ENCODE results near the gene SDK2.

The SDK2 gene

DNA sequence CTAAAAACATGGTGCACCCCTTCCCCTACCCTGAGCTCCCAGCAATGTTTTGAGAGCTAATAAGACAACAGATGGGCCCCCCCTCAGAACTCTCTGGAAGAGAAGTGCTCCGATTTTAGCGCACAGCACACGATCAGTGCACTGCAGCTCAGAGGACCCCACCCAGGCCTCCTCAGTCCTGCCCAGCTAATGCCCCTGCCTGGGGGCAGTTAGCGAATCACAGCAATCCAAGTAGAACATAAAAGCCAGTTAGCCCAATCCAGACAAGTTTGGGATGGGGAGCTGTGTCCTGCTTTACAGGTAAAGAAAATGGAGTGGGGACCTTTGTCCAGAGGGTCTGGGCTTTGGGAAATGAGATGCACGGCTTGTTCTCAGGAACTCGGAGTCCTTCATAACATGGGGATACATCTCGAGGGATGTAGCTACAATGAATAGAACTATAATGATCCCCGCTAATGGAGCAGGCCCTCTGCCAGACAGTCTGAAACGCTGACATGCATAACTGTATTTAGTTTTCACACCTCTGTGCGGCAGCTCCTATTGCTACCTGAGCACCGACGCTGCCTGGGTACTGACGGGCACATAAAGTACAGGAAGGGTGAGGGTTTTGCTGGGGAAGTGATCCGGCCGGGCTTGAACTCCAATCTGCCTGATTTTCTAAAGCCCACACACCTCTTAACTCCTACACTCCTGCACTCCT lies 302.7 kb downstream of the SDK2 start:
- DNase-seq (ENCODE audit: low spot score), result no peak
- TF ChIP-seq, protein P1, sequence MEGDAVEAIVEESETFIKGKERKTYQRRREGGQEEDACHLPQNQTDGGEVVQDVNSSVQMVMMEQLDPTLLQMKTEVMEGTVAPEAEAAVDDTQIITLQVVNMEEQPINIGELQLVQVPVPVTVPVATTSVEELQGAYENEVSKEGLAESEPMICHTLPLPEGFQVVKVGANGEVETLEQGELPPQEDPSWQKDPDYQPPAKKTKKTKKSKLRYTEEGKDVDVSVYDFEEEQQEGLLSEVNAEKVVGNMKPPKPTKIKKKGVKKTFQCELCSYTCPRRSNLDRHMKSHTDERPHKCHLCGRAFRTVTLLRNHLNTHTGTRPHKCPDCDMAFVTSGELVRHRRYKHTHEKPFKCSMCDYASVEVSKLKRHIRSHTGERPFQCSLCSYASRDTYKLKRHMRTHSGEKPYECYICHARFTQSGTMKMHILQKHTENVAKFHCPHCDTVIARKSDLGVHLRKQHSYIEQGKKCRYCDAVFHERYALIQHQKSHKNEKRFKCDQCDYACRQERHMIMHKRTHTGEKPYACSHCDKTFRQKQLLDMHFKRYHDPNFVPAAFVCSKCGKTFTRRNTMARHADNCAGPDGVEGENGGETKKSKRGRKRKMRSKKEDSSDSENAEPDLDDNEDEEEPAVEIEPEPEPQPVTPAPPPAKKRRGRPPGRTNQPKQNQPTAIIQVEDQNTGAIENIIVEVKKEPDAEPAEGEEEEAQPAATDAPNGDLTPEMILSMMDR (IDR thresholded peaks at IDR 0.05; ENCODE audit: borderline replicate concordance, control extremely low read depth, extremely low read depth, insufficient read depth, missing control alignments), result no peak
- in situ Hi-C loops (cut with MboI; ENCODE audit: low sequenced_read_pairs, unreplicated experiment), result no loop called here

DNA sequence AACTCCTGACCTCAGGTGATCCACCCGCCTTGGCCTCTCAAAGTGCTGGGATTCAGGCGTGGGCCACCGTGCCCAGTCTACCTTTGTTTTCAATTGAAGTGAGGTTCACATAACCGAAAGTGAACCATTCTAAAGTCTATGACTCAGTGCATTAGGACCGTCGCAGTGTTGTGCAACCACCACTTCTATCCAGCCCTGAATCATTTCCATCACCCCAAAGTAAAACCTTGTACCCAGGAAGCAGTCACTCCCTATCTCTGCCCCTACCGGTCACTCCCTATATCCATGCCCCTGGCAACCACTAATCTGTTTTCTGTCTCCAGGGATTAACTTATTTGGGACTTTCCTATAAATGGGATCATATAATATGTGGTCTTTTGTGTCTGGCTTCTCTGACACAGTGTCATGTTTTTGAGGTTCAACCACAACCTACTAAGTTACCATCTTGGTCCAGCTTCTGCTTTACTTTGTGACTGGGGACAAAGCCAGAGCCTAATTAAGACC lies 304.1 kb downstream of the SDK2 start:
- DNase-seq (ENCODE audit: low spot score), result no peak
- TF ChIP-seq, protein P1 (IDR thresholded peaks at IDR 0.05; ENCODE audit: borderline replicate concordance, control extremely low read depth, extremely low read depth, insufficient read depth, missing control alignments), result no peak

DNA sequence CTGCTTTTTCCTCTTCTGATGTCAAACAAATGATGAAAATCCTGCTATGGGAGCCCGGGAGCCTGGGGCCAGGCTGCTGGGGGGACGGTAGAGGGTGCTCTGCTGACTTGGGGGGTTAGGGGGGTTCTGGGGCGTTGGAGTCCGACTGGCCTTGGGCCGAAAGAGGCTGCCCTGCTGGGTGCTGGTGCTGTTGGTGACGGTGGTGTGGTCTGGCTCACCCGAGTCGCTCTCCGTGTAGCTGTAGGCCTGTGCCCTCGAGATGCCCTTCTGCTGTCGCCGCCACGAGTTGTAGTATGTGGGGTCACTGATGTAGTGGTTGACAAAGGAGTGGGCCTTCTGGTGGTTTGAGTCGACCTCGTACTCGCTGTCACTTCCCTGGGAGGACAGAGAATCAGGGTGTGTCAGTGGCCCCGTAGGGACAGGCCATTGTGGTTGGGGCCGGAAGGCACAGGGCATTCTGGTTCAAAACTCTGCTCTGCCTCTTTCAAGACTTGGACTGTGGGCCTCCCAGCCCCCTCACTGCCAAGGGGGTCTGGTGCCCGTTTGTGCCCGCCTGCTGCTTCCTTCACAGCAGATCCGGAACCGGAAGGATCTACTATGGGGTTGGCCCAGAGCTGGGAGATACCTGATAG lies 305.6 kb downstream of the SDK2 start:
- TF ChIP-seq, protein P1 (IDR thresholded peaks at IDR 0.05; ENCODE audit: borderline replicate concordance, control extremely low read depth, extremely low read depth, insufficient read depth, missing control alignments), result no peak
- DNase-seq (ENCODE audit: low spot score), result no peak
- in situ Hi-C loops (cut with MboI; ENCODE audit: low sequenced_read_pairs, unreplicated experiment), result no loop called here

More for the DNA sequence above, 304.1 kb downstream of the SDK2 start:
- in situ Hi-C loops (cut with MboI; ENCODE audit: low sequenced_read_pairs, unreplicated experiment), result no loop called here

DNA sequence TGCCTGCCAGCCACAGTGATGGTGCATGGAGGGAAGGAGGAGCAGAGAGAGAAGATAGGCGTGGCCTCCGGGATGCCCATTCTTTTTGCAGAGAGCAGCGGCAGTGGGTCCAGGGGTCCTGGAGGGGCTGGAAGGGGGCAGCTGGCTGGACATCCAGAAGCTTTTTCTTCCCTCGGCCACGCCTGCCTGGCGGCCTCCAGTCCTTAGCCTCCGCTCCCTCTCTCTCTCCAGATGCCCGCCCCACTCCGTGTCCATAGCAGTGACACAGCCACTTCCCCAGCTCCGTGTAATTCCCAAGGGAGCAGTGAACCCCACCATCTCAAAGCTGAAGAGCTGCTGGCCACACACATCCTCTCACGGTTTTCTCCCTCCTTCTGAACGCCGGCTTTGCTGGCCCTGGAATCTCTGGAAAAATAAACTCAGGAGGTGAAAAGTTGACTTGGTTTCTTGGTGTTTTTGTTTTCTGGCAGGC lies 306.2 kb downstream of the SDK2 start:
- in situ Hi-C loops (cut with MboI; ENCODE audit: low sequenced_read_pairs, unreplicated experiment), result no loop called here
- DNase-seq (ENCODE audit: low spot score), result no peak
- TF ChIP-seq, protein P1 (IDR thresholded peaks at IDR 0.05; ENCODE audit: borderline replicate concordance, control extremely low read depth, extremely low read depth, insufficient read depth, missing control alignments), result no peak

DNA sequence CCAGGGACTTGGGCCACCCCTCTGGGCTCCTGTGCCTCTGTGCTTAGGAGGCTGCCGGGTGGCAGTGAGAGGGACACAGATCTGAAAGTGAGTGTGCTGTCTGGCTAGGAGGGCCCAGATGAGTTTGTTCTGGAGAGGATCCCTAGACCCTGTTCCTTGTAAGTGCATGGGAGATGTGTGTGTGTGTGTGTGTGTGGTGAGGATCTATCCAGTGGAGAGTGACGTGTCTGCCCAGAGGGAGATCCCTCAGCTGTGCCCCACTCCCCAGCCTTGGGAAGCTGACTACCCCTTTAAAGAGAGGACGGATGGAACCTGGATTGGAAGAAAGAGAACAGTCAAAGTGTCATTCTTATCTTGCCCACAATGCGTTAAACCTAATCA lies 306.9 kb downstream of the SDK2 start:
- in situ Hi-C loops (cut with MboI; ENCODE audit: low sequenced_read_pairs, unreplicated experiment), result no loop called here
- no peak for DNase-seq (ENCODE audit: low spot score)
- TF ChIP-seq, protein P1 (IDR thresholded peaks at IDR 0.05; ENCODE audit: borderline replicate concordance, control extremely low read depth, extremely low read depth, insufficient read depth, missing control alignments), result no peak

DNA sequence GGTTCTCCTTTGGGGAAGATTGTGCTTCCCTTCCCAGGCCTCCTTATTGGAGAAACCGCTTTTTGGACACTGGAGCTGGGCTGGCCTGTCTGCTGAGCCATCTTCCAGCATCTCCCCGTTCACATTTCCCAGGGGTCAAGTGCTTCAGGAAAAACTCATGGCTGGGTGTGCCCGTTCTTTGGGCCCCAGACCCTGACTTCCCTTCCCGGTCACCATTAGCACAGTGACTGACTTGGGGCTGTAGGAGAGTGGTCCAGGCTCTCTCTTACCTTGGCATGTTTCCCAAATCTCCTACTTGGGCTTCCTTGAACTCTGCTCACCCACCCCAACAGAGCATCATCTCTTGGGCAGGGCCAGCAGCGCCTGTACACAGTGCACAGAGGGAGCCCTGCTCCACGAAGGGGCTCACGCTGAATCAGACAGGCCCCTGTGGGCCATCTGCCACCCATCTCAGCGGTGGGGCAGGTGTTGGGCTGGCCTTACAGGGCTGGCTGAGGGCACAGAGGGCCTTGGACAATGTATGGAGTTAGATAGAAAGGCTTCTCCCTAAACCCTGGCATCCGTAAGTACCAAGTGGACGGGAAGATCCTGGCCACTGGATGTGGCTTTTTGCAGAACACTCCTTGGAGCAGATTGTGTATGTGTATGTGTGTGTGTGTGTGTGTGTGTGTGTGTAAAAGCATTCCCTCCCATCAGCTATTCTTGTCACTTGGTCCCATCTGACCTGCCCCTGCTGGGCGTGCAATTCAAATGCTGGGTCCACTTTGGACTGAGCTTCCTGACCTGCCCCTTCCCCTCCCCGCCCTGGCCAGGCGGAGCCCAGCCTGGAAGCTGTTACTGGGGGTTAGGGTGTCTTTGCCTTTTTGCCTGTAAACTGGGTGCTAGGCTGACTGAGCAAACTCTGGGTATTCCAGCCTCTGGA lies 307.6 kb downstream of the SDK2 start:
- TF ChIP-seq, protein P1 (IDR thresholded peaks at IDR 0.05; ENCODE audit: borderline replicate concordance, control extremely low read depth, extremely low read depth, insufficient read depth, missing control alignments), result no peak
- in situ Hi-C loops (cut with MboI; ENCODE audit: low sequenced_read_pairs, unreplicated experiment), result no loop called here
- no peak for DNase-seq (ENCODE audit: low spot score)
